Fibroblast of the aortic adventitia (primary cell): Measurements from ENCODE around the gene CACNG1. TPM values are rescaled to one million over a fixed set of nuclear protein-coding genes. Genes with fewer than 3 reads are reported as not detected.

ENCODE experiments used
- DNase-seq: peaks from one replicate; pipeline ENCODE4 v3.0.0-alpha.2; 2010; ENCODE audit warnings: low read depth
- H3K4me3 ChIP-seq: 2 replicates; pipeline ENCODE4 v1.5.1; 2011; ENCODE audit warnings: low read depth, mild to moderate bottlenecking, control low read depth, low read length, moderate library complexity
- total RNA-seq: library from RNA; depleted of rRNA; stranded (reverse); fragments of >200 nt; gene quantifications from 2 replicates; pipeline ENCODE4 v1.2.3, GENCODE V29; 2012; ENCODE audit warnings: low replicate concordance
- TF ChIP-seq, protein P1 (sequence below): IDR thresholded peaks from 2 replicates; pipeline ENCODE4 v1.5.1; 2011; ENCODE audit warnings: mild to moderate bottlenecking, low read length, control low read depth, inconsistent platforms; ENCODE audit not compliant: insufficient read depth

Gene CACNG1
- total RNA-seq, 1 donor, result not detected

DNA sequence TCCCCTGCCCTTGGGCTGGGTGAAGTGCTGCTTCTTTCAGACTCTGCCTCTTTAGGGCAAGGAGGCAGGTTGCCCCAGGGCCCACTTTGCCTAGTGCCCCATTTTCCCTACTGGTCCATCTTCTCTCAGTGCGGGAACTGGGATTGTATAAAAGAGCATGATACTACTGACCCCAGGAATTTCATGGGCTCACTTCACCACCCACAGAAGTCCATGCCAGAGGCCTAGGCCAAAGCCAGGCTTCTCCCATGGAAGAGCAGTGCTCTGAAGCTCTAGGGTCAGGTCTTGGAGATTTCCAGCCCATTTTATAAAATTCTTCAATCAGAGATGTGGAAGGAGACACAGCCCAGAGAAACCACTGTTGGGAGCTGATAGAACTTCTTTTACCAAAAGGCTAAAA is 5.7 kb downstream of the CACNG1 start:
- DNase-seq, result no peak
- no peak overlapping the region for H3K4me3 ChIP-seq
- TF ChIP-seq, protein P1, sequence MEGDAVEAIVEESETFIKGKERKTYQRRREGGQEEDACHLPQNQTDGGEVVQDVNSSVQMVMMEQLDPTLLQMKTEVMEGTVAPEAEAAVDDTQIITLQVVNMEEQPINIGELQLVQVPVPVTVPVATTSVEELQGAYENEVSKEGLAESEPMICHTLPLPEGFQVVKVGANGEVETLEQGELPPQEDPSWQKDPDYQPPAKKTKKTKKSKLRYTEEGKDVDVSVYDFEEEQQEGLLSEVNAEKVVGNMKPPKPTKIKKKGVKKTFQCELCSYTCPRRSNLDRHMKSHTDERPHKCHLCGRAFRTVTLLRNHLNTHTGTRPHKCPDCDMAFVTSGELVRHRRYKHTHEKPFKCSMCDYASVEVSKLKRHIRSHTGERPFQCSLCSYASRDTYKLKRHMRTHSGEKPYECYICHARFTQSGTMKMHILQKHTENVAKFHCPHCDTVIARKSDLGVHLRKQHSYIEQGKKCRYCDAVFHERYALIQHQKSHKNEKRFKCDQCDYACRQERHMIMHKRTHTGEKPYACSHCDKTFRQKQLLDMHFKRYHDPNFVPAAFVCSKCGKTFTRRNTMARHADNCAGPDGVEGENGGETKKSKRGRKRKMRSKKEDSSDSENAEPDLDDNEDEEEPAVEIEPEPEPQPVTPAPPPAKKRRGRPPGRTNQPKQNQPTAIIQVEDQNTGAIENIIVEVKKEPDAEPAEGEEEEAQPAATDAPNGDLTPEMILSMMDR, result no peak

DNA sequence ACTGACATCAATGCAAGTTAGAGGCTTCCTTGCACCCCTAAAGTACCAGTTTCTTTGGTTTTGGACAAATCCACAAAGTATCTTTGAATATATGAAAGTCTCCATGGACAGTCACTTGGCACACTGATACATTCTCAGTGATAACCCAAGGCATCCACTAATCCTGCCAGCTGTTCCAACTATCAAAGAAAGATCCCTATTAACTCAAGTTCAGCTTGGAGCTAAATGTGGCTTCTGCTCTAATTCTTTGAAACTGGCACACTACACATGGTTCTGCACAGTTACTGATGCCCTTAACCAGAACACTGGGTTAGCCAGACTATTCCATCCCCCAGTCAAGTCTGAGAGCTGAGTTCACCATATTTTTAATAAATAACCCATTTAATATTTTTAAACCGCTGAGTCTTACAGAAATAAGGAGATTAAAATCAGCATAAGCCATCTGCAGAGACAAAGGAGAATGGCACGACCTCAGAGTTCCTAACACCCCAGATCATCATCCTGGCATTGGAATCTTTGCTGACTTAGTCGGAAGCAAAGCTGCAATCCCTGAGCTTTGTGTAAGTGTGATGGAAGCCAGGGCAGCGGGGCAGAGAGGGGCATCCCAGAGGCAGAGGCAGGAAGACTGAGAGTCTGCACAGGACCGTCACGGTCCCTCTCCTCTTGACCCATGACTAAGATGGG is 6.3 kb downstream of the CACNG1 start:
- no peak for DNase-seq
- no peak overlapping the region for H3K4me3 ChIP-seq
- TF ChIP-seq, protein P1, result no peak

DNA sequence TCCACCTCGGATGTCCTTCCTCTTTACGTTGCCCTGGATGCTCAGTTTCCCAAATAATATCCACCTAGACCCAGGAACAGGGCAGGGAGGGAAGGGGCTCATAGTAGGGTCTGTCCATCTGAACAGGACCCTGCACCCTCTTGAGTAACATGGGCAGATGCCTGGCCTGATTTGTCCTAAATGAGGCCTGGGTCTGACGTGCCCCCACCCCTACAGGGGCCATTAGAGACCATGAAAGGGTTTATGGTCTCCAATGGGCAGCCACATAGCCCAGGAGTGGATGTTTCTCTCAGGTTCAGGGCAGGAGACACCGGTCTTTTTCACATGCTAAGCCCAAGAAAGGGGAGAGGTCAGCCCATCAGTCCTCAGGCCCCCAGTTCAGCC is 6.8 kb downstream of the CACNG1 start:
- TF ChIP-seq, protein P1, result no peak
- DNase-seq, result no peak
- no peak overlapping the region for H3K4me3 ChIP-seq

DNA sequence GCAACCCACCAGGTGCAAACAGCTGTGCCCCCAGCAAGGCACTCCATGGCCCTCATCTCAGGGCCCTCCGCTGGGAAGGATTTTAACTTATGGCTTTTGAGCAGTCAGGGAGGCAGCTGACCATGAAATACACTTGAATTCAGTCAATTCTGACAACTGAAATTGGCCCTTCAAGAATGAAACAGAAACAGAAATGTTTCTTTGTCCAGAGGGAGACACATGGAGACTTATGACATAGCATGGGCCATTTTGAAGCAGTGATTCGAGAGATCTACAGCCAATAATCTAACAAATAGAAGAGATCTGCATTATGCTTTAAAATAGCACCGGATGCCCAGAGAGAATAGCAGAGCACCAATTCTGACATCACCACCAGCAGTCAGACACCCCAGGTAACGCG is 7.5 kb downstream of the CACNG1 start:
- TF ChIP-seq, protein P1, result no peak
- DNase-seq, result no peak
- H3K4me3 ChIP-seq, result no peak overlapping the region

DNA sequence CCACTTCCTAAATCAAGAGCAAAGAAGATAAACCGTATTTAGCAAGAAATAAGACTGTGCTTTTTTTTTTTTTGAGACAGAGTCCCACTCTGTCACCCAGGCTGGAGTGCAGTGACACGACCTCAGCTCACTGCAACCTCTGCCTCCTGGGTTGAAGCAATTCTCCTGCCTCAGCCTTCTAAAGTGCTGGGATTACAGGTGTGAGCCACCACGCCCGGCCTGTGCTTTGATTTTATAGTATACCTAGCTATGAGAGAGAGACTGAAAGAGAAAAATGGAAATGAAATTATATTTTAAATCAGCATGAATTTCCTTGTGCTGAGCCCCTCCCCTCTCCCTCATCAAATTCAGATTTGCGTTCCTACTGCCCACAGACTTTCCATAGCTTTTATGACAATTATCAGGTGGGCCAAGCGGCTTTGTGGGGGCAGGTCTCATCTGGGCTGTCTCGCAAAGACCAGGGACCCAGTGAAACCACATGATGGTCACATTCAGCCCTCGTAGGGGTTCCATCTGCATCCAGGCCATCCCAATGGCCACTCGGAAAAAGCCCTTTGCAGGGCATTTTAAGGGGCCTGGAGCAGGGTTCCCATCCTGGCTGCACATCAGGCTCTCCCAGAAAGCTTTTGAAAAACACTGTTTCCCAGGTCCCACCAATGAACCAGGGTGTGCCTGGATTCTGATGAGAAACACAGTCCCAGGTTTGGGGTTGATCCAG is 8.5 kb downstream of the CACNG1 start:
- no peak for DNase-seq
- TF ChIP-seq, protein P1, result no peak
- no peak overlapping the region for H3K4me3 ChIP-seq

DNA sequence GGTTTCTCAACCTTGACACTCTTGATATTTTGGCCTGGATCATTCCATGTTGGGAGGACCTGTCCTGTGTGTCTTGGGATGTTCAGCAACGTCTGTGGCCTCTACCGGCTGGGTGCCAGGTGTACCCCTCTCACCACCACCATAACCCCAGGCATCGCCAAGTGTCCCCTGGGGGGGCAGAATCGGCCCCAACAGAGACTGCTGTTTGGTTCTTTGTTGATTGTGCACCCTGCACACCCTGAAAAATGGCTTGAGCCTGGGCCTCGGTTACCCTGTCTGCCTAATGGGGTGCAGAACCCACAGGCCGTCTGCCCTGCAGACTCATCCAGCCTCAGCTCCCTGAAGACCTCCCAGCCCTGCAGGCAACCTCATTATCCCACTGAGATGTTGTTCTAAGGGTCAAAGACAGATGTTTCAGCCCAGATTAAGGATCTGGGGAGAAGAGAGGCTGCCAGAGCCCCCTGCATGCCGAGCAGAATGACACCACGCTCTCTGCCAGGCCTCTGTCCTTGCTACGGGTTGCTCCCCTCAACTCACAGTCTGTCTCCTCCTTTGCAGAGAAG is 9.2 kb downstream of the CACNG1 start:
- no peak for DNase-seq
- no peak overlapping the region for H3K4me3 ChIP-seq
- TF ChIP-seq, protein P1, result no peak
